Measurements from ENCODE around the gene REN. TPM values are rescaled to one million over a fixed set of nuclear protein-coding genes. Genes with fewer than 3 reads are reported as not detected.

Gene REN
- polyA plus RNA-seq, 12 donors = 0.11 to 0.32 (median 0.20) TPM; not detected in 7

- no peak for DNase-seq
These were observed 55.1 kb downstream of the REN start for GRCh38 chr1:204110894-204111633.

DNA sequence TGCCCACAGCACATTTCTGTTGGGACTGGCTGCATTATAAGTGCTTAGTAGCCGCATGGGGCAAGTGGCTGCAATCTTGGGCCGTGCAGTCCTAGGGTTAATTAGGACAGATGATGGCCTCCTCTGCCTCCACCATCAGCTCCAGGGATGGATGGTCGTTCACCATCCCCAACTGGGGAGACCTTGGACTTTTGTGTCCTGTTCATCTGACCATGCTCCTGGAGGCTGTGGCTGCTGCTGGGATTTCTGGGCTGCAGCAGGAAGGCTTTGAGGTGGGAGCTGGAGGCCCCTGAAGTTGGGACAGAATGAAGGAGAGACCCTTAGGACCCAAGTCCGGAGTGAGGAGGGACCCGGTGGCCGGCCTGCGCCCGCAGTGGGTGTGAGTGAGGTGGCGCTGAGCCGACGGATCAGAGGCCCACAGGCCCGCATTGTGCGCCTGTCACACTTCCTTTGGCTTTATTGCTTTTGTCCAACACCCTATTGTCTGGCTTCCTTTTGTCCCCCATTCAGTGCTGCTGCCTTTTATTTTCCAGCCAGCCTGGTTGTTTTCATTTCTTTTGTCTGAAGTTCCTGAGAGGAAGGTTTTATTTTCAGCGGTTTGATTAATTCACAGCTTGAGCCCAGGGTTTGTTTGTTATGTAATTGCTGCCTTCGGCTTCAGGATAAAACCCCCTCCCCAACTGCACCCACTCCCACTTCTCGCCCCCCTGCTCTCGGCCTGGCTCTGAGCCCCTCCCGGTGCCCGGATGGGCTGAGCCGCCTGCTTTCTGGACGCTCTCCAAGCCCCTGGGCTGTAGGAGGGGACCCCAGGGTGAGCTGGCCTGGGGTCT is 57.6 kb downstream of the REN start:
- DNase-seq = no peak

- DNase-seq = no peak
These were observed 58.2 kb downstream of the REN start for GRCh38 chr1:204107892-204108291.

GRCh38 chr1:204106825-204107224 is 59.3 kb downstream of the REN start:
- no peak for DNase-seq

DNA sequence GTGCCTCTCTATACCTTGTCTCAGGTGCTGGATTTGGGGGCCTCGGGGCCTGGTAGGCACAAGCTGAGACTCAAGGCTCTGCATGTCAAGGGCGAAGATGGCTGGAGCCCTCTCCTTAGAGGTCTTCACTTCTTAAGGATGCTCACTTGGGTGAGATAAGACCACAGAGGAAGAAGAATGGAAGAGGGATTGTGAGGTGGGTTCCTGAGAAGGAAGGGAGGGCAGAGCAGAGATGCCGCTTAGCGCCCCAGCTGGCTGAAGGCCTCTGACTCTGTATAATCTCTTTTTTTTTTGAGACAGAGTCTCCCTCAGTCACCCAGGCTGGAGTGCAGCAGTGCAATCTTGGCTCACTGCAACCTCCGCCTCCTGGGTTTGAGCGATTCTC is 61.0 kb downstream of the REN start:
- DNase-seq = no peak

Other genes with a start within 250 kb of the REN start
- gene SOX13, start 93.2 kb downstream of the REN start, polyA plus RNA-seq (ENCODE audit: insufficient read length in 12 of 12) = 10 to 100 TPM in 11 of 12 donors, not detected in 1; 14.6 to 31.9 (median 19.4) TPM
- gene ETNK2, start 14.3 kb downstream of the REN start, polyA plus RNA-seq (ENCODE audit: insufficient read length in 12 of 12) = 10 to 100 TPM in 2 of 12 donors, 1 to 10 TPM in 9, not detected in 1; 1.7 to 10.3 (median 3.1) TPM
- 1 to 10 TPM in 3 of 12 donors, under 1 TPM in 7, not detected in 2; 0.53 to 4.0 (median 0.83) TPM for gene KISS1, start 30.2 kb upstream of the REN start, polyA plus RNA-seq (ENCODE audit: insufficient read length in 12 of 12)
- 10 to 100 TPM in 1 of 12 donors, under 1 TPM in 3, not detected in 8; 0.36 to 14.0 (median 0.44) TPM for gene GOLT1A, start 47.7 kb upstream of the REN start, polyA plus RNA-seq (ENCODE audit: insufficient read length in 12 of 12)
- gene PLEKHA6, start 193.6 kb upstream of the REN start, polyA plus RNA-seq (ENCODE audit: insufficient read length in 12 of 12) = 10 to 100 TPM in 2 of 12 donors, 1 to 10 TPM in 9, not detected in 1; 2.2 to 18.5 (median 4.3) TPM
- gene PPP1R15B, start 245.5 kb upstream of the REN start, polyA plus RNA-seq (ENCODE audit: insufficient read length in 12 of 12) = 10 to 100 TPM; 25.8 to 79.9 (median 29.4) TPM